ENCODE measurements around the gene MAPKAPK2.

DNA sequence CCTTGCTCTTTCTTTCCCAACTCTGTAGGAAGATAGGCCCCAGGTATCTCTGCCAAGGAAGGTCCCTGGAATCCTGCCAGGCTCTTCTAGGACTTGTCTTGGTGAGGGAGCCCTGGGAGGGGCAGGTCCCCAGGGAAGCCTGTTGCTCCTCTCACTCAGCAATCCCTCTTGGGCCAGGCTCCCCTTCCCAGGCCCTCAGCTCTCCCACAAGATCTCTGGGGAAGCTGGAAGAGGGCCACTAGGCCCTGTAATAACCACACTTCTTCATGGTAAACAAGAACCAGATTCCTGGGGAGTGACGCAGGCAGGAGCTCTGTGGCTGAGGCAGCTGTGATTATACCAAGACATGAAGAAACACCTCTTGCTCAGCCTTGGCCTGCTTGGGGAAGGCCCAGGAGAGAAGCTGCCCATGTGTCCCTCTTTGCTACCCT lies 9.9 kb upstream of the MAPKAPK2 start:
- TF ChIP-seq POLR2AphosphoS5 (IDR thresholded peaks at IDR 0.05; ENCODE audit: insufficient read depth in 1 of 2, low read depth in 1 of 2) (peak; percentile 76 to 89), CTCF (IDR thresholded peaks at IDR 0.05) (no peak), POLR2A (IDR thresholded peaks at IDR 0.05) (no peak)
